Mesothelial cell of epicardium (in vitro differentiated cells): ENCODE measurements around the gene SCAMP4. TPM values are rescaled to one million over a fixed set of nuclear protein-coding genes. Genes with fewer than 3 reads are reported as not detected.
A peak's percentile ranks its signal among the peaks of the same experiment; 100 is the strongest.

Experiments used
- DNase-seq, 2 experiments: peaks; one replicate each; pipeline ENCODE4 v3.0.0; 2021; ENCODE audit warnings: low spot score in 2 of 2; ENCODE audit not compliant: unreplicated experiment in 2 of 2
- H3K27ac Mint-ChIP-seq: 2 replicates; pipeline ENCODE4 v1.8.0; 2021; ENCODE audit warnings: mixed read lengths
- H3K27me3 Mint-ChIP-seq: 2 replicates; pipeline ENCODE4 v1.8.0; 2021; ENCODE audit warnings: low read depth, mixed read lengths
- H3K36me3 Mint-ChIP-seq: 2 replicates; pipeline ENCODE4 v1.8.0; 2021; ENCODE audit warnings: mixed read lengths
- H3K4me1 Mint-ChIP-seq: 2 replicates; pipeline ENCODE4 v1.8.0; 2021; ENCODE audit warnings: mixed read lengths
- H3K4me3 Mint-ChIP-seq: 2 replicates; pipeline ENCODE4 v1.8.0; 2021; ENCODE audit warnings: mild to moderate bottlenecking, moderate library complexity, mixed read lengths
- H3K9me3 Mint-ChIP-seq: 2 replicates; pipeline ENCODE4 v1.8.0; 2021; ENCODE audit warnings: mixed read lengths
- CTCF ChIP-seq: fragments of 200-600 bp; sonication (generic); IDR thresholded peaks from one replicate; pipeline ENCODE4 v1.5.0; 2021; ENCODE audit warnings: antibody characterized with exemption; ENCODE audit not compliant: unreplicated experiment
- total RNA-seq: library from RNA; stranded (reverse); gene quantifications from 3 replicates; pipeline ENCODE4 v1.2.1, GENCODE V29; 2021

Gene SCAMP4
- total RNA-seq, 1 donor from 2014 or later: 97.7 TPM

- Mint-ChIP-seq H3K36me3 (no peaks in the 10 kb centered on the region), H3K27ac (no peak overlapping the region), H3K4me3 (peak overlapping the region; percentile 70), H3K9me3 (no peaks in the 10 kb centered on the region), H3K4me1 (peaks cover 18% of the 10 kb centered on the region), H3K27me3 (peaks cover 13% of the 10 kb centered on the region)
- DNase-seq: peak in 1 of 2 experiments; percentile 72
- TF ChIP-seq CTCF: peak; percentile 77
These were observed 40.6 kb upstream of the SCAMP4 start for GRCh38 chr19:1864480-1865171.

DNA sequence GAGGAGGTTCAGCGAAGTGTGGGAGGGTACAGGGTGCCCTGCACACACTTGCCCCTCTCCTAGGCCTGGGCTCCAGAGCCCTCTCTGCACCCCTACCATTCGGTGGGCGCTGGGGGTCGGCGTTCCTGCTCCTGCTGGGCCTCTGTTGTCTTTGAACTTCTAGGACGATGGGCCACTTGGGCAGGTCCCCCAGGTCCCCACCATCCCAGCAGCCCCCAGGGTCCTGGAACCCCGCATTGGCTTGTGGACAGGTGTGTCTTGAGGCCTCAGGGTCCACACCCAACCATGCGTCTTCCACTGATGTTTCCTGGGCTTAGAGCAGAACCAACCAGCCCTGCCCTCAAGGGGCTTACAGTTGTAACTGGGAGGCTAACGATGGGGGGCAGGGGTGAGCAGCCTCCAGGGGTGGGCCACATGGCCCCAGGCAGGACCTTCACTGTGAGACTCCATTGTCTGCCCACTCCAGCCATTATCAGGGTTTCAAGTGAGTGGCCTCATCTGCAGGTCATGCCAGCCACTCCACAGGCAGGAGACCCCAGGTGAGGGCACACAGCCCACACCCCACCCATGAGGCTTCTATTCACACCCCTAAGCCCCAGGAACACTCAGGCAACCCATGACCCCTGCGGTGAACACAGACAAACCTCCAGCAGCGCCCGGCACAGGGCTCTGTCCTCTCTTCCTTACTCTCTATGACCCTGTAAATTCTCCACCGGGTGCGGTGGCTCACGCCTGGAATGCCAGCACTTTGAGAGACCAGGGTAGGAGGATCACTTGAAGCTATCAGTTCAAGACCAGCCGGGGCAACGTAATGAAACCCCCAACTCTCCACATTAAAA lies 39.8 kb upstream of the SCAMP4 start:
- H3K27ac Mint-ChIP-seq: peak overlapping the region; percentile 67

DNA sequence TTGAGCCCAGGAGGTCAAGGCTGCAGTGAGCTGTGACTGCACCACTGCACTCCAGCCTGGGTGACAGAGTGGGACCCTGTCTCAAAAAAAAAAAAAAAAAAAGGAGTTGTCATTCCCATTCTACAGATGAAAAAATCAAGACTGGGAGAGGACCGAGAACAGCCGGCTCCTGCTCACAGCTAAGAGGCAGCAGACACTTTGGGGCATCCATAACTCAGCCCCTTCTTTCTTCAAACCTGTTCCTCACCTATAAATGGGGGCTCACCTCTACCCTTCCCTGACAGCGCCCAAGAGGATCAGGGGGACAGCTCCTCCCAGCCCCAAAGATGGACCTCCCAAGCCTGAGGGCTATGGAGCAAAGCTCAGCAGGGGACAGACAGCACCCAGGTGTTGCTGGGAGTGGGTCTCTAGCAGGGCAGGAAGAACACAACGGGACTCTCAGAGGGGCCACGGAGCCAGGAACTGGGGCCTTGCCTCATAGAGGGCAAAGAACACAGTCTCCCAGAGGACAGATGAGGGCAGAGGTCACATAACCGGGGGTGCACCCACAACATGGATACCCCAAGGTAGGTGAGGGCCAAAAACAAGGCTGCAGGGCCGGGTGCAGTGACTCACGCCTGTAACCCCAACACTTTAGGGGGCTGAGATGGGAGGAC lies 38.4 kb upstream of the SCAMP4 start:
- H3K4me3 Mint-ChIP-seq: no peak overlapping the region
- H3K27ac Mint-ChIP-seq: no peak overlapping the region
- H3K4me1 Mint-ChIP-seq: peaks cover 6% of the 10 kb centered on the region
- no peak for DNase-seq
- H3K9me3 Mint-ChIP-seq: no peaks in the 10 kb centered on the region
- no peaks in the 10 kb centered on the region for H3K36me3 Mint-ChIP-seq
- peaks cover 4% of the 10 kb centered on the region for H3K27me3 Mint-ChIP-seq
- no peak for TF ChIP-seq CTCF

More for the DNA sequence above, 39.8 kb upstream of the SCAMP4 start:
- no peak for TF ChIP-seq CTCF
- Mint-ChIP-seq H3K4me3 (peak overlapping the region; percentile 62), H3K36me3 (no peaks in the 10 kb centered on the region), H3K9me3 (no peaks in the 10 kb centered on the region), H3K4me1 (peaks cover 18% of the 10 kb centered on the region), H3K27me3 (peaks cover 13% of the 10 kb centered on the region)
- no peak for DNase-seq

DNA sequence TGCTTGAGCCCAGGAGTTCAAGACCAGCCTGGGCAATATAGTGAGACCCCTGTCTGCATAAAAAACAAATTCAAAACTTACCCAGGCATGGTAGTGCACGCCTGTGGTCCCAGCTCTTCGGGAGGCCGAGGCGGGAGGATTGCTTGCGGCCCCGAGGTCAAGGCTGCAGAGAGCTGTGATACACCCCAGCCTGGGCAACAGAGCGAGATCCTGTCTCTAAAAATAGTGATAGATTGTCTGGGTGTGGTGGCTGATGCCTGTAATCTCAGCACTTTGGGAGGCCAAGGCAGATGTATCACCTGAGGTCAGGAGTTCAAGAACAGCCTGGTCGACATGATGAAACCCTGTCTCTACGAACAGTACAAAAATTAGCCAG lies 37.9 kb upstream of the SCAMP4 start:
- Mint-ChIP-seq H3K27me3 (peaks cover 2% of the 10 kb centered on the region), H3K27ac (peak overlapping the region; percentile 53), H3K9me3 (no peaks in the 10 kb centered on the region), H3K4me1 (peaks cover 2% of the 10 kb centered on the region), H3K4me3 (no peak overlapping the region), H3K36me3 (no peaks in the 10 kb centered on the region)
- no peak for DNase-seq
- no peak for TF ChIP-seq CTCF

DNA sequence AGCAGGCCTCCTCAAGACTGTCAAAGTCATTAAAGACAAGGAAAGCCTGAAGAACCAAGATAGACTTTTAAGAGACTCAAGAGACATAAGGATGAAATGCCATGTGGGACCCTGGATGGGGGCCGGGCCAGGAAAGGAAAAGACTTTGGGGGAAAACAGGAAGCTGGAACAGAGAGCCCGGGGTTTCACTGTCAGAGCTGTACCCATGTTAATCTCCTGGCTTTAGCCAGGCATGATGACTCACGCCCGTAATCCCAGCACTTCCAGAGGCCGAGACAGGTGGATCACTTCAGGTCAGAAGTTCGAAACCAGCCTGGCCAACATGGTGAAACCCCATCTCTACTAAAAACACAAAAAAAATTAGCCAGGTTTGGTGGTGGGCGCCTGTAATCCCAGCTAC lies 36.2 kb upstream of the SCAMP4 start:
- Mint-ChIP-seq H3K27ac (no peak overlapping the region), H3K36me3 (no peaks in the 10 kb centered on the region), H3K4me1 (peaks cover 8% of the 10 kb centered on the region), H3K9me3 (no peaks in the 10 kb centered on the region), H3K27me3 (no peaks in the 10 kb centered on the region), H3K4me3 (no peak overlapping the region)
- no peak for DNase-seq
- TF ChIP-seq CTCF: no peak
